H1 (cell line): ENCODE data around the gene EXOC3L1. TPM values are rescaled to one million over a fixed set of nuclear protein-coding genes. Genes with fewer than 3 reads are reported as not detected.

Experiments used
- CTCF ChIA-PET: fragments of 300-600 bp; sonication (Branson Sonifier 250); formaldehyde crosslinking; loops from one replicate; lab custom pipeline; 2021; ENCODE audit not compliant: partially characterized antibody; lab: Charles Lee
- POLR2A ChIA-PET: fragments of 300-600 bp; sonication (Branson Sonifier 250); formaldehyde crosslinking; loops from one replicate; lab custom pipeline; 2021; ENCODE audit warnings: inconsistent platforms; ENCODE audit not compliant: partially characterized antibody; lab: Charles Lee
- DNase-seq, 2 experiments: peaks; one replicate each; pipeline versions ENCODE4 v3.0.0 to v3.0.0-alpha.2; 2010 to 2022; ENCODE audit warnings: low spot score in 2 of 2, low read depth in 1 of 2, mixed read lengths in 1 of 2
- FAIRE-seq: peaks from 2 replicates; lab custom pipeline; 2011; peaks lifted over from hg19 to GRCh38; lab: Jason Lieb, UNC
- H2AFZ ChIP-seq: 2 replicates; pipeline ENCODE4 v1.8.1; 2012; ENCODE audit warnings: low read length, inconsistent platforms
- H2AK5ac ChIP-seq: 2 replicates; pipeline ENCODE4 v1.6.1; 2013; ENCODE audit warnings: low read depth, low read length
- H2BK120ac ChIP-seq: replicated peaks from 2 replicates; pipeline ENCODE3; 2013; ENCODE audit warnings: low read depth, low read length, inconsistent platforms
- H2BK12ac ChIP-seq: 2 replicates; pipeline ENCODE4 v1.6.1; 2013; ENCODE audit warnings: low read depth, low read length
- H2BK15ac ChIP-seq: 2 replicates; pipeline ENCODE4 v1.6.1; 2013; ENCODE audit warnings: low read length
- H2BK20ac ChIP-seq: 2 replicates; pipeline ENCODE4 v1.6.1; 2013; ENCODE audit warnings: low read length
- H2BK5ac ChIP-seq: 2 replicates; pipeline ENCODE4 v1.6.1; 2013; ENCODE audit warnings: low read depth, low read length
- H3K14ac ChIP-seq: 2 replicates; pipeline ENCODE4 v1.6.1; 2013; ENCODE audit warnings: inconsistent platforms; ENCODE audit not compliant: insufficient read length
- H3K18ac ChIP-seq: 2 replicates; pipeline ENCODE4 v1.6.1; 2013; ENCODE audit warnings: low read length; ENCODE audit errors: extremely low read depth
- H3K23ac ChIP-seq: 2 replicates; pipeline ENCODE4 v1.6.1; 2013; ENCODE audit warnings: inconsistent platforms; ENCODE audit not compliant: insufficient read length
- H3K23me2 ChIP-seq: 2 replicates; pipeline ENCODE4 v1.6.1; 2013; ENCODE audit warnings: low read depth, low read length
- H3K27ac ChIP-seq: 2 replicates; pipeline ENCODE4 v1.6.1; 2011; ENCODE audit warnings: low read depth, low read length, inconsistent platforms
- H3K27me3 ChIP-seq, 4 experiments: replicated peaks in 1 of 4; 1 replicate in 1 of 4; 2 replicates in 3 of 4; pipeline versions ENCODE4 v1.6.1 to v1.8.1; 2011 to 2013; ENCODE audit warnings: low read length in 3 of 4, mild to moderate bottlenecking in 3 of 4, inconsistent platforms in 2 of 4, mixed read lengths in 2 of 4, moderate library complexity in 1 of 4; ENCODE audit not compliant: control insufficient read depth in 3 of 4, insufficient read depth in 3 of 4; ENCODE audit errors: extremely low read depth in 1 of 4
- H3K36me3 ChIP-seq, 4 experiments: 2 replicates each; pipeline versions ENCODE4 v1.6.1 to v1.8.1; 2011 to 2013; ENCODE audit warnings: mild to moderate bottlenecking in 4 of 4, low read length in 3 of 4, moderate library complexity in 2 of 4, control low read depth in 1 of 4, inconsistent platforms in 1 of 4; ENCODE audit not compliant: insufficient read depth in 4 of 4, control insufficient read depth in 2 of 4
- H3K4ac ChIP-seq: replicated peaks from 2 replicates; pipeline ENCODE3; 2013; ENCODE audit warnings: low read length, low read depth, mixed read lengths, inconsistent platforms; ENCODE audit not compliant: insufficient read length
- H3K4me1 ChIP-seq, 4 experiments: replicated peaks in 1 of 4; 1 replicate in 1 of 4; 2 replicates in 3 of 4; pipeline versions ENCODE4 v1.6.1 to v1.8.1; 2011 to 2013; ENCODE audit warnings: low read length in 3 of 4, inconsistent platforms in 2 of 4, mixed read lengths in 1 of 4; ENCODE audit not compliant: insufficient read depth in 4 of 4, control insufficient read depth in 3 of 4
- H3K4me2 ChIP-seq, 2 experiments: 2 replicates each; pipeline versions ENCODE4 v1.6.1 to v1.8.1; 2011 to 2013; ENCODE audit warnings: low read depth in 2 of 2, low read length in 2 of 2, control low read depth in 1 of 2, inconsistent platforms in 1 of 2, mild to moderate bottlenecking in 1 of 2; ENCODE audit not compliant: insufficient read depth in 1 of 2
- H3K4me3 ChIP-seq, 4 experiments: fragments of 200-600, 300-600 bp in 1 of 4; sonication (generic), shearing (Covaris generic), sonication (Bioruptor Twin) in 1 of 4; 2 replicates each; pipeline versions ENCODE4 v1.5.1 to v1.8.1; 2011 to 2016; ENCODE audit warnings: low read length in 4 of 4, low read depth in 3 of 4, control low read depth in 2 of 4, inconsistent platforms in 2 of 4, mild to moderate bottlenecking in 2 of 4, mixed read lengths in 1 of 4, moderate library complexity in 1 of 4; ENCODE audit not compliant: insufficient read depth in 2 of 4; ENCODE audit errors: extremely low read depth in 1 of 4
- H3K56ac ChIP-seq: replicated peaks from 2 replicates; pipeline ENCODE3; 2013; ENCODE audit warnings: low read depth, mild to moderate bottlenecking, mixed read lengths, low read length, inconsistent platforms; ENCODE audit not compliant: insufficient read length
- H3K79me1 ChIP-seq: 2 replicates; pipeline ENCODE4 v1.6.1; 2013; ENCODE audit warnings: low read depth, low read length, control low read depth
- H3K79me2 ChIP-seq, 2 experiments: 2 replicates each; pipeline versions ENCODE4 v1.6.1 to v1.8.1; 2012 to 2013; ENCODE audit warnings: low read length in 2 of 2, mild to moderate bottlenecking in 2 of 2, inconsistent platforms in 1 of 2; ENCODE audit not compliant: insufficient read depth in 2 of 2, control insufficient read depth in 1 of 2
- H3K9ac ChIP-seq, 4 experiments: replicated peaks in 1 of 4; 1 replicate in 1 of 4; 2 replicates in 3 of 4; pipeline versions ENCODE4 v1.6.1 to v1.8.1; 2011 to 2013; ENCODE audit warnings: low read depth in 3 of 4, low read length in 3 of 4, control low read depth in 2 of 4, mild to moderate bottlenecking in 2 of 4, moderate library complexity in 2 of 4, inconsistent platforms in 1 of 4; ENCODE audit errors: extremely low read depth in 1 of 4
- H3K9me3 ChIP-seq, 2 experiments: 2 replicates each; pipeline versions ENCODE4 v1.6.1 to v1.8.1; 2012 to 2013; ENCODE audit warnings: mild to moderate bottlenecking in 2 of 2, moderate library complexity in 2 of 2, control low read depth in 1 of 2, inconsistent platforms in 1 of 2, low read depth in 1 of 2, low read length in 1 of 2, mixed read lengths in 1 of 2; ENCODE audit not compliant: insufficient read depth in 2 of 2
- H4K20me1 ChIP-seq, 2 experiments: replicated peaks in 1 of 2; 2 replicates each; pipeline versions ENCODE3 to v1.8.1; 2011 to 2013; ENCODE audit warnings: inconsistent platforms in 2 of 2, low read length in 2 of 2, mild to moderate bottlenecking in 1 of 2; ENCODE audit not compliant: insufficient read depth in 2 of 2, control insufficient read depth in 1 of 2
- H4K5ac ChIP-seq: 2 replicates; pipeline ENCODE4 v1.6.1; 2013; ENCODE audit warnings: low read length, low read depth, mixed read lengths, inconsistent platforms; ENCODE audit not compliant: insufficient read length
- H4K8ac ChIP-seq: 2 replicates; pipeline ENCODE4 v1.8.0; 2013; ENCODE audit warnings: mild to moderate bottlenecking, moderate library complexity, low read length, inconsistent platforms; ENCODE audit not compliant: insufficient read depth; ENCODE audit errors: extremely low read depth
- H4K91ac ChIP-seq: replicated peaks from 2 replicates; pipeline ENCODE3; 2013; ENCODE audit warnings: low read length, mixed read lengths, inconsistent platforms; ENCODE audit not compliant: insufficient read length
- CREB1 ChIP-seq: IDR thresholded peaks from 2 replicates; pipeline ENCODE4 v1.6.1; 2012; ENCODE audit warnings: inconsistent platforms
- E2F6 ChIP-seq: IDR thresholded peaks from 2 replicates; pipeline ENCODE4 v1.6.1; 2012; ENCODE audit warnings: inconsistent platforms
- GABPA ChIP-seq: IDR thresholded peaks from 2 replicates; pipeline ENCODE4 v1.6.1; 2011; ENCODE audit warnings: mild to moderate bottlenecking, low read length, moderate library complexity, borderline replicate concordance; ENCODE audit not compliant: insufficient read depth
- KDM4A ChIP-seq: IDR thresholded peaks from one replicate; pipeline ENCODE4 v1.7.1; 2012; ENCODE audit warnings: low read depth, mild to moderate bottlenecking, moderate library complexity, low read length, inconsistent platforms; ENCODE audit not compliant: severe bottlenecking
- NANOG ChIP-seq: IDR thresholded peaks from 2 replicates; pipeline ENCODE4 v1.6.1; 2011; ENCODE audit warnings: low read length, low read depth, mild to moderate bottlenecking, inconsistent platforms; ENCODE audit not compliant: insufficient read depth, poor library complexity, severe bottlenecking
- POU5F1 ChIP-seq: IDR thresholded peaks from 2 replicates; pipeline ENCODE4 v1.6.1; 2011; ENCODE audit warnings: low read depth, mild to moderate bottlenecking, low read length, moderate library complexity
- SUZ12 ChIP-seq: fragments of 200-600 bp; sonication (generic); IDR thresholded peaks from 2 replicates; pipeline ENCODE4 v1.6.1; 2012; ENCODE audit warnings: mild to moderate bottlenecking, inconsistent platforms, low read length, moderate library complexity, mixed read lengths
- TBP ChIP-seq: IDR thresholded peaks from 2 replicates; pipeline ENCODE4 v1.6.1; 2011; ENCODE audit warnings: low read depth, low read length, improper control_type of control experiment
- TCF12 ChIP-seq: IDR thresholded peaks from 2 replicates; pipeline ENCODE4 v1.6.1; 2011; ENCODE audit warnings: low read depth, mild to moderate bottlenecking, low read length
- YY1 ChIP-seq: IDR thresholded peaks from 2 replicates; pipeline ENCODE4 v1.6.1; 2011; ENCODE audit warnings: low read depth, mild to moderate bottlenecking, low read length
- WGBS, 2 experiments: shearing (Covaris generic) in 1 of 2; methylation state at CpG; one replicate each; pipeline versions ENCODE4 v1.1.6 to v1.1.7; 2013 to 2015; ENCODE audit warnings: low lambda C conversion rate in 2 of 2, mixed read lengths in 2 of 2, inconsistent platforms in 1 of 2, low coverage in 1 of 2, missing lambda C conversion rate in 1 of 2; ENCODE audit not compliant: insufficient replicate concordance in 2 of 2, insufficient coverage in 1 of 2, insufficient read length in 1 of 2; ENCODE audit errors: extremely low coverage in 1 of 2, missing lambda C conversion rate in 1 of 2; 5-methylcytosine and 5-hydroxymethylcytosine counted together
- polyA plus RNA-seq, 7 experiments: library from polyadenylated mRNA; depleted of rRNA in 3 of 7; stranded (reverse) in 5 of 7; unstranded in 2 of 7; fragments of >200 nt in 5 of 7; fragments of 200-250 nt in 2 of 7; gene quantifications; 1 replicate in 5 of 7; 2 replicates in 1 of 7; 4 replicates in 1 of 7; pipeline versions ENCODE4 v1.2.1 to v1.2.3, GENCODE V29; 2011 to 2013; ENCODE audit warnings: missing spikeins in 2 of 7, mixed read lengths in 2 of 7
- total RNA-seq: library from RNA; stranded (reverse); fragmentation: NEBNext Ultra II Directional; extraction: Animal tissue kit (Norgen Biotek cat#: 25700); gene quantifications from 2 replicates; pipeline ENCODE4 v1.2.1, GENCODE V29; 2021

EXOC3L1 gene
- total and polyA plus RNA-seq, 2 of the 8 experiments (the other 6 are each of a cell fraction or from before 2014, with no cell fraction given), result 1.3 TPM

GRCh38 chr16:67155295-67156142 lies 34.4 kb downstream of the EXOC3L1 start:
- H3K4me1 ChIP-seq, result peaks cover 0 to 14% (median 8%) of the 10 kb centered on the region in 4 experiments; a peak in 6 of 7 replicates
- no peak for FAIRE-seq
- ChIA-PET CTCF (interaction anchor here (0.6 to 14.1 kb wide), 36 partner anchors 10 to 1816 kb away, joined by 3 to 291 read pairs (median 4); partner anchors contain the start of genes CES3, ELMO3, FBXL8 and HSF4), POLR2A (interaction anchor here (1.9 kb wide), 1 partner anchor 8 kb away, joined by 7 read pairs; no protein-coding TSS in a partner anchor)
- no peak overlapping the region for H3K23ac ChIP-seq
- no peak overlapping the region for H2BK120ac ChIP-seq
- no peak overlapping the region for H3K27ac ChIP-seq
- H2BK12ac ChIP-seq, result no peak overlapping the region
- H3K4ac ChIP-seq, result no peak overlapping the region
- H3K36me3 ChIP-seq, result no peaks in the 10 kb centered on the region
- H3K23me2 ChIP-seq, result peaks cover 17% of the 10 kb centered on the region; the same call in 1 of the 2 replicates
- no peak overlapping the region for H2BK15ac ChIP-seq
- no peak overlapping the region for H3K14ac ChIP-seq
- H3K79me1 ChIP-seq, result no peaks in the 10 kb centered on the region
- H3K9ac ChIP-seq, result no peak overlapping the region
- no peak overlapping the region for H2AFZ ChIP-seq
- H2BK20ac ChIP-seq, result no peak overlapping the region
- H4K20me1 ChIP-seq, result peaks cover 10 to 13% of the 10 kb centered on the region in 2 experiments
- H4K5ac ChIP-seq, result no peak overlapping the region
- no peak overlapping the region for H3K56ac ChIP-seq
- H3K9me3 ChIP-seq, result no peaks in the 10 kb centered on the region
- peaks cover 75 to 98% (median 93%) of the 10 kb centered on the region in 4 experiments for H3K27me3 ChIP-seq
- H3K18ac ChIP-seq, result no peak overlapping the region
- H3K79me2 ChIP-seq, result no peaks in the 10 kb centered on the region
- no peak overlapping the region for H2BK5ac ChIP-seq
- H4K91ac ChIP-seq, result no peak overlapping the region
- H3K4me2 ChIP-seq, result peak overlapping the region; percentile 4 to 87
- no peak overlapping the region for H4K8ac ChIP-seq
- DNase-seq, result peak in 1 of 2 experiments; percentile 91
- H3K4me3 ChIP-seq, result peak overlapping the region in 3 of 4 experiments; percentile 30 to 59 (median 36); a peak in 6 of 8 replicates
- no peak overlapping the region for H2AK5ac ChIP-seq
- 6% methylated on average over 55 of the region's 74 CpGs; no CpG with 5 or more reads in 1 of the 2 experiments for WGBS, 2 experiments
- TF ChIP-seq CREB1 (peak; percentile 8; the same call in 1 of the 2 replicates), NANOG (peak; percentile 51), YY1 (peak; percentile 57; the same call in 1 of the 2 replicates), KDM4A (peak; percentile 54), POU5F1 (no peak), TBP (peak; percentile 39; the same call in 1 of the 2 replicates), TCF12 (0 out of 2 replicates have a peak, but pooled peaks have one; percentile 58), GABPA (peak; percentile 78), SUZ12 (peak; percentile 78), E2F6 (no peak; the same call in 1 of the 2 replicates)
